Kidney (tissue), 14 donors: ENCODE data around the gene DENND6B. TPM values are rescaled to one million over a fixed set of nuclear protein-coding genes. Genes with fewer than 3 reads are reported as not detected.
A peak's percentile ranks its signal among the peaks of the same experiment; 100 is the strongest.

Experiments used
- DNase-seq, 5 donors: peaks; one replicate each; pipeline ENCODE4 v3.0.0-alpha.2; 2013 to 2020
- FAIRE-seq: peaks from 2 replicates; lab custom pipeline; 2012; peaks lifted over from hg19 to GRCh38; lab: Jason Lieb, UNC
- H3K27ac ChIP-seq, 2 donors: one replicate each; pipeline ENCODE4 v1.7.0; 2013; ENCODE audit warnings: low read depth in 2 of 2, low read length in 2 of 2, inconsistent platforms in 1 of 2
- H3K27me3 ChIP-seq: one replicate; pipeline ENCODE4 v1.7.1; 2013; ENCODE audit warnings: low read length, inconsistent platforms; ENCODE audit not compliant: control insufficient read depth, insufficient read depth
- H3K36me3 ChIP-seq, 3 donors: one replicate each; pipeline versions ENCODE4 v1.7.0 to v1.7.1; 2013; ENCODE audit warnings: low read length in 3 of 3, control low read depth in 1 of 3, inconsistent platforms in 1 of 3; ENCODE audit not compliant: insufficient read depth in 3 of 3, control insufficient read depth in 2 of 3
- H3K4me1 ChIP-seq, 3 donors: one replicate each; pipeline versions ENCODE4 v1.7.0 to v1.7.1; 2013; ENCODE audit warnings: low read length in 3 of 3, inconsistent platforms in 1 of 3, low read depth in 1 of 3; ENCODE audit not compliant: control insufficient read depth in 2 of 3, insufficient read depth in 2 of 3
- H3K4me3 ChIP-seq, 3 donors: one replicate each; pipeline versions ENCODE4 v1.7.0 to v1.8.1; 2013; ENCODE audit warnings: low read length in 3 of 3, control low read depth in 1 of 3, inconsistent platforms in 1 of 3
- H3K9ac ChIP-seq, 3 donors: one replicate each; pipeline versions ENCODE4 v1.7.0 to v1.7.1; 2013; ENCODE audit warnings: low read length in 3 of 3, control low read depth in 1 of 3, inconsistent platforms in 1 of 3
- H3K9me3 ChIP-seq, 3 donors: one replicate each; pipeline versions ENCODE4 v1.7.0 to v1.7.1; 2013; ENCODE audit warnings: low read length in 3 of 3, control low read depth in 1 of 3, inconsistent platforms in 1 of 3; ENCODE audit not compliant: control insufficient read depth in 2 of 3, insufficient read depth in 1 of 3
- intact Hi-C: fragments of 100-400 bp; cut with DNase I; formaldehyde crosslinking; loops from one replicate; pipeline ENCODE4 v1.11.1; 2022
- polyA plus RNA-seq: library from polyadenylated mRNA; stranded (reverse); fragments of 350-450 nt; fragmentation: Illumina TruSeq; extraction: RNeasy Lipid Tissue Mini Kit (QIAGEN cat#74804); gene quantifications from one replicate; pipeline ENCODE4 v1.2.3, GENCODE V29; 2014; ENCODE audit warnings: low read depth, low replicate concordance; ENCODE audit not compliant: insufficient read depth
- total RNA-seq: library from RNA; stranded (reverse); fragmentation: NEBNext Ultra II Directional; extraction: Animal tissue kit (Norgen Biotek cat#: 25700); gene quantifications from one replicate; pipeline ENCODE4 v1.2.1, GENCODE V29; 2021
- TF ChIP-seq, protein P1 (sequence below): IDR thresholded peaks from 3 replicates; pipeline ENCODE4 v1.5.1; 2012; ENCODE audit warnings: mild to moderate bottlenecking, moderate library complexity, borderline replicate concordance; ENCODE audit not compliant: insufficient read depth; ENCODE audit errors: extremely low read depth
- donor health status: control.
- donor health status: control.
- donor health status: control.
- donor health status: control.
- donor health status: control.
- donor health status: DM: yes; HTN: yes; CAD: no.
- donor health status: Normal renal cell carcinoma (clear cell type).

DENND6B gene
- total and polyA plus RNA-seq, 2 donors from 2014 or later, result 14.5 to 16.7 TPM

DNA sequence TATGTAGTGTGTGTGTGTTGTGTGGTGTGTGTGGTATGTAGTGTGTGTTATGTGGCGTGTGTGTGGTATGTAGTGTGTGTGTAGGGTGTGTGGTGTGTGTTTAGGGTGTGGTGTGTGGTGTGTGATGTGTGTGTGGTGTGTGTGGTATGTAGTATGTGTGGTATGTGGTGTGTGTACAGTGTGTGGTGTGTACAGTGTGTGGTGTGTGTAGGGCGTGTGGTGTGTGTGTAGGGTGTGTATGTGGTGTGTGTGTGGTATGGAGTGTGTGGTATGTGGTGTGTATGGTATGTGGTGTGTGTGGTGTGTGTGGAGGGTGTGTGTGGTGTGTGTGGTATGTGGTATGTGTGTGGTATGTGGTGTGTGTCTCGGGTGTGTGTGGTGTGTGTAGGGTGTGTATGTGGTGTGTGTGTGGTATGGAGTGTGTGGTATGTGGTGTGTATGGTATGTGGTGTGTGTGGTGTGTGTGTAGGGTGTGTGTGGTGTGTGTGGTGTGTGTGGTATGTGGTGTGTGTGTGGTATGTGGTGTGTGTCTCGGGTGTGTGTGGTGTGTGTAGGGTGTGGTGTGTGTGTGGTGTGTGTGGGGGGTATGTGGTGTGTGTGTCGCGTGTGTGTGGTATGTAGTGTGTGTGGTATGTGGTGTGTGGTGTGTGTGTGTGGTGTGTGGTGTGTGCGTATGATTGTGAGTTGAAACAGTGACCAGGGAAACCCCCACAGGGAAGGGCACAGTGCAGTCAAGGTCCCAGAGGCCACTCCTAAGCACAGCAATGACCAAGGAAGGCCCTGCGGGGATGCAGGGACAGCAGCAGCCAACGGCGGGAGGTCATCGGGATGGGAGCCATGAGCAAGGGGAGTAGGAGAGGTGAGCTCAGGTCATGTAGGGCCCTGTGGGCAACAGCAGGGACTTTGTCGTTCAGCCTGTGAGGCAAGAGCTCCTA, 13.4 kb upstream of the DENND6B start:
- Histone ChIP-seq H3K9me3 (peaks cover 0 to 14% (median 0%) of the 10 kb centered on the region in 3 donors), H3K27ac (no peak overlapping the region), H3K4me1 (peaks cover 0 to 6% (median 0%) of the 10 kb centered on the region in 3 donors), H3K4me3 (peak overlapping the region in 1 of 3 donors; percentile 50), H3K27me3 (no peaks in the 10 kb centered on the region), H3K9ac (no peak overlapping the region), H3K36me3 (peaks cover 0 to 2% (median 0%) of the 10 kb centered on the region in 3 donors)
- TF ChIP-seq, protein P1, sequence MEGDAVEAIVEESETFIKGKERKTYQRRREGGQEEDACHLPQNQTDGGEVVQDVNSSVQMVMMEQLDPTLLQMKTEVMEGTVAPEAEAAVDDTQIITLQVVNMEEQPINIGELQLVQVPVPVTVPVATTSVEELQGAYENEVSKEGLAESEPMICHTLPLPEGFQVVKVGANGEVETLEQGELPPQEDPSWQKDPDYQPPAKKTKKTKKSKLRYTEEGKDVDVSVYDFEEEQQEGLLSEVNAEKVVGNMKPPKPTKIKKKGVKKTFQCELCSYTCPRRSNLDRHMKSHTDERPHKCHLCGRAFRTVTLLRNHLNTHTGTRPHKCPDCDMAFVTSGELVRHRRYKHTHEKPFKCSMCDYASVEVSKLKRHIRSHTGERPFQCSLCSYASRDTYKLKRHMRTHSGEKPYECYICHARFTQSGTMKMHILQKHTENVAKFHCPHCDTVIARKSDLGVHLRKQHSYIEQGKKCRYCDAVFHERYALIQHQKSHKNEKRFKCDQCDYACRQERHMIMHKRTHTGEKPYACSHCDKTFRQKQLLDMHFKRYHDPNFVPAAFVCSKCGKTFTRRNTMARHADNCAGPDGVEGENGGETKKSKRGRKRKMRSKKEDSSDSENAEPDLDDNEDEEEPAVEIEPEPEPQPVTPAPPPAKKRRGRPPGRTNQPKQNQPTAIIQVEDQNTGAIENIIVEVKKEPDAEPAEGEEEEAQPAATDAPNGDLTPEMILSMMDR, result no peak
- FAIRE-seq (no peak), DNase-seq (no peak)
- intact Hi-C loops, result loop anchor here (5.0 kb wide), 1 partner anchor 78 kb away; the partner anchor contains the start of gene MAPK12

DNA sequence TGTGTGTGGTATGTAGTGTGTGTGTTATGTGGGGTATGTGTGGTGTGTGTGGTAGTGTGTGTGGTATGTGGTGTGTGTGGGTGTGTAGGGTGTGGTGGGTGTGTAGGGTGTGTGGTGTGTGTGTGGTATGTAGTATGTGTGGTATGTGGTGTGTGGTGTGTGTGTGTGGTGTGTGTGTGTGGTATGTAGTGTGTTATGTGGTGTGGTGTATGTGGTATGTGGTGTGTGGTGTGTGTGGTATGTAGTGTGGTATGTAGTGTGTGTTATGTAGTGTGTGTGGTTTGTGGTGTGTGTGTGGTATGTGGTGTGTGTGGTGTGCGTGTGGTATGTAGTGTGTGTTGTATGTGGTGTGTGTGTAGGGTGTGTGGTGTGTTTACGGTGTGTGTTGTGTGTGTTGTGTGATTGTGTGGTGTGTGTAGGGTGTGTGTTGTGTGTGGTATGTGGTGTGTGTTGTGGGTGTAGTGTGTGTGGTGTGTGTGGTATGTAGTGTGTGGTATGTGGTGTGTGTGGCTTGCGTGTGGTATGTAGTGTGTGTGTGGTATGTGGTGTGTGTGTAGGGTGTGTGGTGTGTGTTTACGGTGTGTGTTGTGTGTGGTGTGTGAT, 12.1 kb upstream of the DENND6B start:
- Histone ChIP-seq H3K36me3 (peaks cover 0 to 2% (median 0%) of the 10 kb centered on the region in 3 donors), H3K27ac (no peak overlapping the region), H3K27me3 (no peaks in the 10 kb centered on the region), H3K4me1 (peaks cover 0 to 6% (median 0%) of the 10 kb centered on the region in 3 donors), H3K4me3 (peak overlapping the region in 1 of 3 donors; percentile 50), H3K9ac (peak overlapping the region in 1 of 3 donors; percentile 8), H3K9me3 (peaks cover 0 to 14% (median 0%) of the 10 kb centered on the region in 3 donors)
- TF ChIP-seq, protein P1, result no peak
- intact Hi-C loops, result loop anchor here (5.0 kb wide), 1 partner anchor 77 kb away; the partner anchor contains the start of gene MAPK12
- FAIRE-seq (no peak), DNase-seq (no peak)

DNA sequence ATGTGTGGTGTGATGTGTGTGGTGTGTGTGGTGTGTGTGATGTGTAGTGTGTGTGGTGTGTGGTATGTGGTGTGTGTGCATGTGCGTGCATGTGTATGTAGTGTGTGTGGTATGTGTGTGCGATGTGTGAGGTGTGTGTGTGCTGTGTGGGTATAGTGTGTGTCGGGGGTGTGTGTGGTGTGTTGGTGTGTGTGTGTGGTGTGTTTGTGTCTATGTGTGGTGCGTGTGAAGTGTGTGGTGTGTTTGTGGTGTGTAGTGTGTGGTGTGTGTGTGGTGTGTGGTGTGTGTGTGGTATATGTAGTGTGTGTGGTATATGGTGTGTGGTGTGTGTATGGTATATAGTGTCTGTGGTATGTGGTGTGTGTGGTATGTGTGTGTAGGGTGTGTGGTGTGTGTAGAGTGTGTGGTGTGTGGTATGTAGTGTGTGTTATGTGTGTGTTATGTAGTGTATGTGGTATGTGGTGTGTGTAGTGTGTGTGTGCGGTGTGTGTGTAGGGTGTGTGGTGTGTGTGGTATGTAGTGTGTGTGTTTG, 11.3 kb upstream of the DENND6B start:
- intact Hi-C loops, result loop anchor here (5.0 kb wide), 1 partner anchor 76 kb away; the partner anchor contains the start of gene MAPK12
- Histone ChIP-seq H3K36me3 (peaks cover 0 to 2% (median 0%) of the 10 kb centered on the region in 3 donors), H3K27ac (no peak overlapping the region), H3K4me1 (peaks cover 0 to 6% (median 0%) of the 10 kb centered on the region in 3 donors), H3K4me3 (peak overlapping the region in 1 of 3 donors; percentile 12), H3K9me3 (peaks cover 0 to 14% (median 0%) of the 10 kb centered on the region in 3 donors), H3K27me3 (no peaks in the 10 kb centered on the region), H3K9ac (no peak overlapping the region)
- FAIRE-seq (no peak), DNase-seq (no peak)
- TF ChIP-seq, protein P1, result no peak
